HG02588 (cell line): ENCODE measurements around the gene ERGIC2.
A peak's percentile ranks its signal among the peaks of the same experiment; 100 is the strongest.
"Not testable (repeated sequence)": the region's sequence is repeated elsewhere in the genome, so short reads cannot be mapped to it uniquely, and the experiment has no call there.

Experiments used
- ATAC-seq: cut with Tn5 transposase; IDR thresholded peaks from one replicate; pipeline ENCODE4 v1.9.1; 2021; ENCODE audit warnings: mild to moderate bottlenecking, moderate library complexity; ENCODE audit not compliant: unreplicated experiment

ERGIC2 gene

GRCh38 chr12:29380536-29381523 lies at the start of gene ERGIC2:
TSS of gene ERGIC2 (minus strand) at chr12:29381172. CDS start at chr12:29371633, 9,539 bp downstream.
- peak; percentile 95 for ATAC-seq

GRCh38 chr12:29430716-29431044 lies 49.7 kb upstream of the ERGIC2 start:
- no peak for ATAC-seq

GRCh38 chr12:29429999-29430715 lies 49.2 kb upstream of the ERGIC2 start:
- ATAC-seq, result no peak

- no peak for ATAC-seq
Measured at GRCh38 chr12:29428633-29429032, 47.7 kb upstream of the ERGIC2 start.

- peak; percentile 99 for ATAC-seq
Measured at GRCh38 chr12:29427964-29428363, 47.0 kb upstream of the ERGIC2 start.

GRCh38 chr12:29426498-29426897 lies 45.5 kb upstream of the ERGIC2 start:
- no peak for ATAC-seq

- no peak for ATAC-seq
Measured at GRCh38 chr12:29425722-29426121, 44.8 kb upstream of the ERGIC2 start.

GRCh38 chr12:29416748-29417147 lies 35.8 kb upstream of the ERGIC2 start:
- no peak for ATAC-seq

- no peak for ATAC-seq
Measured at GRCh38 chr12:29415111-29415510, 34.1 kb upstream of the ERGIC2 start.

GRCh38 chr12:29414368-29414767 lies 33.4 kb upstream of the ERGIC2 start:
- ATAC-seq, result no peak

GRCh38 chr12:29405561-29405960 lies 24.6 kb upstream of the ERGIC2 start:
- ATAC-seq, result no peak

GRCh38 chr12:29403991-29404390 lies 23.0 kb upstream of the ERGIC2 start:
- no peak for ATAC-seq

GRCh38 chr12:29402437-29402836 lies 21.5 kb upstream of the ERGIC2 start:
- no peak for ATAC-seq

- no peak for ATAC-seq
Measured at GRCh38 chr12:29398495-29398894, 17.5 kb upstream of the ERGIC2 start.

GRCh38 chr12:29396774-29397173 lies 15.8 kb upstream of the ERGIC2 start:
- no peak for ATAC-seq

- ATAC-seq, result no peak
Measured at GRCh38 chr12:29395356-29395755, 14.4 kb upstream of the ERGIC2 start.

- not testable (repeated sequence) for ATAC-seq
Measured at GRCh38 chr12:29390419-29390818, 9.4 kb upstream of the ERGIC2 start.

- ATAC-seq, result no peak
Measured at GRCh38 chr12:29389295-29389919, 8.4 kb upstream of the ERGIC2 start.

- ATAC-seq, result not testable (repeated sequence)
Measured at GRCh38 chr12:29386084-29386680, 5.2 kb upstream of the ERGIC2 start.

GRCh38 chr12:29385194-29385593 lies 4.2 kb upstream of the ERGIC2 start:
- not testable (repeated sequence) for ATAC-seq

GRCh38 chr12:29382251-29382650 lies 1.3 kb upstream of the ERGIC2 start:
- no peak for ATAC-seq
